COLO668 (cell line): ENCODE results near the gene SPTB.

ENCODE experiments used
- DNase-seq: peaks from one replicate; lab custom pipeline; 2025; ENCODE audit not compliant: unreplicated experiment; lab: John Stamatoyannopoulos, UW

Gene SPTB

DNA sequence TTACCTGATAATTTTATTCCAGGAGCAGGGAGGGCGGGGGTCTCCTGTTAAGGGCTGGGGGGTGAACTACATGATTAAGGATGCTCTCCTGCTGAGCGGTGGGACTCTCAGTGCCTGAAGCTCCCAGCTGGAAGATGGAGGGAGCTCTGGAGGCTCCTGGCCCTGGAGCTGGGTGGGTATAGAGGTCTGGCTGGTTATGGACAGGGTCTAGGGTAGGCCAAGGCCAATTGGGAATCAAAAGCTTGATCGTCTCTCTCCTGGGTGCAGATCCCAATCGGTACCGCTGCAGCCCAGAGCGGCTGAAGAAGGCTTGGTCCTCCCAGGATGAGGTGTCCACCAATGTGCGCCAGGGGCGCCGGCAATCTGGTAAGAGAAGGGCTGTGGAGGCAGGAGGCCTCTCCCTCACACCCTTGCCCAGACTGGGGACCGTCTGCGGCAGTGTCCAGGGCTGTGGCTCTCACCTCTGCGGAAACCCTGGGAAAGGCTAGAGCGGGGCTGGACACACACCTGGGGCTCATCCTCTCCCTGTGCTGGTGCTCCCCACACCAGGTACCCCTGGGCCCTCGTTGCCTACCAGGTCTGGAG lies 147.1 kb downstream of the SPTB start:
- no peak for DNase-seq

DNA sequence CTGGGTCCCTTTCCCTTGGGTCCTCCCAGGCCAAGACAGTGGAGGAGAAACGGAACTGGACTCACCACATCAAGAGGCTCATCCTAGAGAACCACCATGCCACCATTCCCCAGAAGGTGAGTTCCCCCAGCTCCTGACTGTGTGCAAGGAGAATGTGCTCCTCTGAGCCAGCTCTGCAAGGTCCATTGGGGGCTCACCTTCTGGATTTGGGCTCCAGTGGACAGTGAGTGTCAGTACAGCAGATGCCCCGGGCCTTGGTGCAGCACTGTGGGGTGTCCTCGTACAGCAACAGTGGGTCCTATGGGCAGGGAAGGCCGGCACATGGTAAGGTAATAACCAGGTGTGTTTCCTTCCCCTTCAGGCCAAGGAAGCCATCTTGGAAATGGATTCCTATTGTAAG lies 147.6 kb downstream of the SPTB start:
- DNase-seq = no peak

DNA sequence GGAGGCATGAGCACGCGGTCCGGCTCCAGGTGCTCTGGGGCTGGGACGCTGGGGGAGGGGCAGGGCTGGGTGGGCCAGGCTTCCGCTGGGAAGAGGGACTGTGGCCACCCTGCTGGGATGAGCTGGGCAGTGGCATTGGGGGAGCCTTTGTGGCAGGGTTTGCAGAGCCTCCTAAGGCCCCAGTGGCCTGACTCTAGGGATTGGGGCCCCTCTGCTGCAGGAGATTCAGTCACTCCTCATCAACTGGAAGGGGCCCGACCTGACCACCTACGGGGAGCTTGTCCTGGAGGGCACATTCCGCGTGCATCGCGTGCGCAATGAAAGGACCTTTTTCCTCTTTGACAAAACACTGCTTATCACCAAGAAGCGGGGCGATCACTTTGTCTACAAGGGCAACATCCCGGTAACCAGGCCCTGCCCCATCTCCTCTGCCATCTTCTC lies 148.5 kb downstream of the SPTB start:
- no peak for DNase-seq

DNA sequence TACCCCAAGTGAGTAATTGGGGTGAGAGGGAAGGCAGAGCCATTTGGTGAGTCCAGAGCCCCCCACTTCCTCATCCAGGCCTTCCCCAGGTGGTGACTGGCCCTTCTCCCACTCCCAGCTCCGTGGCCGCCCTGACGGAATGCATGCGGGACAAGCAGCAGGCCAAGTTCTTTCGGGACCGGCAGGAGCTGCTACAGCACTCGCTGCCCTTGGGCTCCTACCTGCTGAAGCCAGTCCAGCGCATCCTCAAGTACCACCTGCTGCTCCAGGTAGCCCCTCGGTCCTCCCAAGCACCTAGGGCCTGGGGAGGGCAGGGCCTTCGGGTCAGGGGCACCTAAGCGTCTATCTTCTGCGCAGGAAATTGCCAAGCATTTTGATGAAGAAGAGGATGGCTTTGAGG lies 149.0 kb downstream of the SPTB start:
- DNase-seq = no peak

DNA sequence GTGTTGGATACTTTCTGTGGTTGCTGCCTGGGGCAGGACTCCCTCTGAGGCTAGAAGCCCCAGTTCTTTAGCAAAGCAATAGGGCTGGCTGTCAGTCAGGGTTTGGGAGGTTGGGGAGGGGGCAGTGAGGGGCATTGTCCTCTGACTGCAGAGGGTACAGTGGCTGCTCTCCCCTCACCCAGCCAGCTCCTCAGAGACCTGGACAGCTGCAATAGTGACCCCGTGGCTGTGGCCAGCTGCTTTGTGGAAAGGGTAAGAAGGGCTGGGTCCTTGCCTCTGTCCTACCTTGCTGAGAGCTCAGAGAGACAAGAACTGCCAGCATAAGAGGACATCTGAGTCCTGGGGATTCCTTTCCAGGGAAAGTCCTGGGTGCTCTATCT lies 149.7 kb downstream of the SPTB start:
- no peak for DNase-seq

DNA sequence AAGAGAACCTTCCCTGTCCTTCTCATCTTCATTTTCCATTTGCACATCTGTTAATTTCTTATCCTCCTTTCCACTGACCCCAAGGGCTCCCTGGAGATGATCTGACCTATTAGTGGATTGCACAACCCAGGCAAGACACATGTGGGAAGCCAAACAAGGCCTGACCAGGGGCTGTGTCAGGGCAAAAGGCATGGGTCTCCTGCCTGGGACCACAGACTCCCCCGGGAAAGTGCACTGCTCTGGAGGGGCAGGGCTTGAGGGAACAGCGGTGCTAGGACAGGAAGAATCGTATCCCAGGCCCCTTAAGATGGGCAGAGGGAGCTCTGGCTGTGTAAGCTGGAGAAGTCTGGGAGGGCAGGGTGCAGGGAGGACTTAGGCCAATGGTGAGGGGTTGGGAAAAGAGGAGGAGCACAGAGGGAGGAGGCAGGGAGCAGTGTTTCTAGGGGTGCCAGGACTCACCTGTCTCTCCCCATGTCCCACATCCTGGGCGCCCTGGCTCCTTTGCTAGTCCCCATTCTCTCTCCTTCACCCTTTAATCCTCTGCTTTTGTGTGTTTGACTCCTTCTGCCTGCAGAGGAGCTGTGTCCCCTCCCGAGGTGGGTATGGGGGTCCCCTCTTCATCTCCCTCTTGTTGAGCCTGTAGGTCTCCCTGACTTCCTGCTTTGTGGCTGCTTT lies 150.2 kb downstream of the SPTB start:
- no peak for DNase-seq

DNA sequence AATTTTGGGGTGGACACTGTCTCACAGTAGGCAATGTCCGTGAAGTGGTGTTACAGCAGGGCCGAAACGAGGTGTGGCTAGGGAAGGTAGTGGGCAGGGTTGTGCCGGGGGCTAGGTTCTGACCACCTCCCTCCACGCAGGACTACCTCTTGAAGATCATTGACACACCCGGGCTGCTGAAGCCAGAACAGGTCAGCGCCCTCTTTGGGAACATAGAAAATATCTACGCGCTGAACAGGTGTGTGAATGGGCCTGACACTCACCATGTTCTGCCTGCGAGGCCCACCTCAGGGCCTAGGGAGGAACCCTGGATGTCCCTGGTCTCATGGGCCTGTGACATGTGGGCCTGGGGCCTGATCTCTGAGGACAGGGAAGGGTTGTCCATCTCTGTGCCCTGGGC lies 150.9 kb downstream of the SPTB start:
- no peak for DNase-seq

DNA sequence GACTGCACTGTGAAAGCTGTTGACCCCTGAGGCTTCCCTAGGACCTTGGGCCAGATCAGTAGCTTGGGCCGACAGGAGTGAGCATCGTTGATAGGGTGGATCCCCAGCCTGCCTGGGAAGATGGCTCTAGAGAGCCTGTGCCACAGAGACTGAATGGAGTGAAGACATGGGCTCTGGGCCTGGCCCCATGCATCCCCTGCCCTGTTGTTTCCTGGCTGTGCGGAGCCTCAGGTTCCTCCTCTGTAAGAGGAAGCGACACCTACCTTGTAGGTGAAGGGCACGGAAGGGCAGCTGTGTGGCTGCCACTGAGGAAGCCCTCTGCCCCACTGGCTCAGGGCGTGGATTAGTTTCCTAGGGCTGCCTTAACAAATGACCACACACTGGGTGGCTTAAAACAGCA lies 151.6 kb downstream of the SPTB start:
- no peak for DNase-seq

DNA sequence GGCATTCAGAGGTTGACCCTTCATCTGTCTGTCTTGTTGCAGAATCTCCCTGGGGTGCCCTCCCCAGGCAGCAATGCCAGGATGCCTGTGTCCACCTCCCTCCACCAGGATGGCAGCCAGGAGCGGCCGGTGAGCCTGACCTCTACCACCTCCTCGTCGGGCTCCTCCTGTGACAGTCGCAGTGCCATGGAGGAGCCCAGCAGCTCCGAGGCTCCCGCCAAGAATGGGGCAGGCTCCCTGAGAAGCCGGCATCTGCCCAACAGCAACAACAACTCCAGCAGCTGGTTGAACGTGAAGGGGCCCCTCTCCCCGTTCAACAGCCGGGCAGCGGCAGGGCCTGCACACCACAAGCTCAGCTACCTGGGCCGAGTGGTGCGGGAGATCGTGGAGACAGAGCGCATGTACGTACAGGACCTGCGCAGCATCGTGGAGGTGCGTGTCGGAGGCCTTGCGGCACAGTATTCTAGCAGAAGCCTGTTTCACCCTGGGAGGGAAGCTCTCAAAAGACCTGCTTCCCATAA lies 152.1 kb downstream of the SPTB start:
- no peak for DNase-seq

DNA sequence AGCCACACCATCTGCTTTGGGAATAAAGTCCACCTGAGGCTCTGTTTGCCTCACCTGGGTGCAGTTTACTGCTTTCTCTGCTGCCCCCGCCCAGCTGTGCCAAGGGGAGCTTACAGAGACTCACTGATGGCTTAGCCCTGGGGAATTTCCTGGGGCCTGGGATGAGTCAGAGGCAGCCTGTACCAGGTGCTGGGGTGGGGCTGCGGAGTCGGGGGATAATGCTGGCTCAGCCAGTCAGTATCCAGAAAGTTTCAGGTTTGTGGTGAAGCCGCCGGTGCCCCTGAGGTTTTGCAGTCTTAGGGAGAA lies 153.2 kb downstream of the SPTB start:
- DNase-seq = peak; percentile 99

DNA sequence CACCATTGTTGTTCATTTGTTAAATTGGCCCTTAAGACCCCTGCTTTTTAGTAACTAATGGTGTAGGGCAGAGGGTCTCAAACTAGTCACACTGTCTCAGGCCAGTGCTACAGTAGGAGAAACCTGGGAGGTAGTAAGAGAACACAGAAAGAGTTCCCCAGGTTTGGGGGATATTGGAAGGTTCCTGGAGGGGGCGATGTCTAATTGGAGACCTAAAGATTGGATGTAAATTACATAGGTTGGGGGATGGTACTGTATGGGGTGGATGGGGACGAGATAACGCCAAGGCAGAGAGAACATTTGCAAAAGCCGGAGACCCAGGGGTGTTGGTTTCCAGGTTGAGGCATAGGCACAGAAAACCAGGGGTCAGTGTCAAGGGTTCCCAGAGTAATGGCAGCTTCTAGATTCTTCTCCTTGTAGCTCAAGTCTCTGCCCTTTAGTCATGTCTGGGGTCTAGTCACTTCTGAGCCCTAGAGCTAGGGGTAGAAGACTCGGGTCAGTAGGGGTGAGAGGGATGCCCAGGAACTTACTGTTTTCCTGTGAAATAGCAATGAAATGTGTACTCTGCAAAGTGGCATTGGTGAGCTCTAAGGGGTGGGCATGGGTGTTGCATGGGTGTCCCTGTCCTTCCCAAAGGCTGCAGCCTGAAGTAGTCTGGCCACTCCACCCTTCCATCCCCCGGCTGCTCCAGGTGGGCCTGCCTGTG lies 153.7 kb downstream of the SPTB start:
- no peak for DNase-seq

DNA sequence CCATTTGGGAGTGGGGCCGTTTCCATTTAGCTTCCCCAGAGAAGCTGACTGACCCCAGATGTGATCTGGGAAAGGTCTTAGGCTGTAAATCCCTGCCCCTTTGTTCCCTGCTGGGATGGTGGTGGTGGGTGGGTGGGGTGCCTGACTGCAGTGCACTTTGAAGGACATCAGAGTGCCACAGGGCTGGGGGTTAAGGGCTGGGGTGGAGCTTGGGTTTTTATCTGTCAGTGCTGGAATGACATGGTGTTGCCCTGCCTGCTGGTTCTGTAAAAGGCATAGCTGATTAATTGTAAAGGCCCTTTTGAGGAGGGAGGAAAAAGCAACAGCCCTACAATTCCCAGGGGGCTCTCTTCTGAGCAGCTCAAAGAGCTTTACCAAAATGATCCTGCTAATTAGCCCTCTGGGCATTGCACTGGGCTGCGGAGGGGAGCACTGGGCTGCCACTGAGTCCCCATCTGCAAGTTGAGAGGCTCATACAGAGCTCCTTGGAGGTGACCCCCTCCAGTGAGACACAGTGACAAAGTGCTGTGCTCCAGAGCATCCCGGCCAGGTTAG lies 154.4 kb downstream of the SPTB start:
- no peak for DNase-seq

DNA sequence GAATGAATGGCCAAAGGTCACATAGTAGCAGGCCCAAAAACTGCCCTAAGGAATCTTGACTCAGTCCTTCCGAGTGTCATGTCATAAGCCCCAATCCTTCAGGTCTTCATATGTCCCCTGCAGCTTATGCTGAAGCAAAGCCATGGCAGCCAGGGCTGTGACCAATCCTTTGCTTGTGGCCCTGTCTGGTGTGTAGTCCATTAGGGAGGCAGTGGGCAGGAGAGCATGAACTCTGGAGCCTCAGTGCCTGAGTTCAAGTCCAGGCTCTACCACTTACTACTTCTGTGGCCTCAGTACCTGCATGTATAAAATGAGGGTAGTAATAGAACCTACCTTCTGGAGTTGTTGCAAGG lies 155.2 kb downstream of the SPTB start:
- no peak for DNase-seq

DNA sequence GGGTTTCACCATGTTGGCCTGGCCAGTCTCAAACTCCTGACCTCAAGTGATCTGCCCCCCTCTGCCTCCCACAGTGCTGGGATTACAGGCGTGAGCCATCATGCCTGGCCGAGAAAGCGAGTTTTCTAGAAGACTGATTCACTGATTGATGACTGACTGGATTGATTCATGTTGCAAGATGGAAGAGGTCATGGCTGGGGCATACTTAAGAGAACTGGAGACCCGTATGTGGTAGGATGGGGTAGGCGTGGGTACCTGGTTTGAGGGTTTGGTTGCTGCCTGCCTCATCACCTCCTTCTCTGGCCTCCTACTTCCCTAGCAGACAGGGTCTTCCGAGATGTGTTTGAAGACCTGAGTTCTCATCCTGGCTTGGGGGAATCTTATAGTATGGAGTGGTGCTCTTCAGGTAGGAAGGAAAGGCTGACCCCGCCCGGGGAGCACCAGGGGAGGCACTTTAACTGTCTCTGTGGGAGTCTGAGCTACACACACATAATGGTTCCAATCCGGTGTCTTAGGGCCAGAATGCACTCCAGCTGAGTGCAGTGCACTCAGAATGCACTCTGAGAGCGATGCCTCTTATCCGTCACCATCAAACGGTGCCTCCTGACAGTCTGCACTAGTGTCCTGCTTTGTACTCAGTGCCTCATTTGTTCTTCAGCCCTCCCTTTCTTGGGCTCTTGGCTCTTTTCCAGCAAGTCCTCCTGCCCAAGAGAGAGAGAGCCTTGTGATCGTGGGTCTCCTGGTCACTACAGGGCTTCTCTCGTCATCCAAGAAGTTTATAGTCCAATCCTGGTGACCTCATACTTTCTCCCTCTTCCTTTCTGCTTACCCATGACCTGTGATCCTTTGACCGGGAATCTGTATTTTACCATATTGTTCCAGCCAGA lies 155.8 kb downstream of the SPTB start:
- no peak for DNase-seq

DNA sequence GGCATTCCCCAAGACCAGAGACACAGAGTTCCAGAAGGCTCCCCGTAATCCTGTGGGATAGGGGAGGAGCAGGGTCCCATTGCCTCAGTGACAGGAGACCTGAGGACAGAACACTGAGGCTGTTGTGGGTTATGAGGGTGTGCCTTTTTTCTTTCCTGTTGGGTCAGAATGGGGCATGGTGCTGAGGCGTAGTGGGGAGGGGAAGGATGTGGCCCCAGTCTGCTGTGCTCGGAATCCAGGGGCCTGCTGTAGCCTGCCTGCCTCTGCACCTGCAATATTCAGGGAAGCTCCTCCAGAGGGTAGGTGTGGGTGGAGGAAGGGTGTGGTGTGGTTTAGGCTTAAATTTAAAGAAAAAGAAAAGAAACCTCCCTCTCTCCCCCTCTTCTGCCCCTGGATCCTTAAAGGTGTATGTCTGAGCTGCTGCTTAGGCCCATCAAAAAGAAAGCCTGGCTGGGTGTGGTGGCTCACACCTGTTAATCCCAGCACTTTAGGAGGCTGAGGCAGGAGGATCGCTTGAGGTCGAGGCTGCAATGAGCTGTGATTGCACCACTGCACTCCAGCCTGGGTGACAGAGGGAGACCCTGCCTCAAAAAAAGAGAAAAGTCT lies 156.8 kb downstream of the SPTB start:
- no peak for DNase-seq

DNA sequence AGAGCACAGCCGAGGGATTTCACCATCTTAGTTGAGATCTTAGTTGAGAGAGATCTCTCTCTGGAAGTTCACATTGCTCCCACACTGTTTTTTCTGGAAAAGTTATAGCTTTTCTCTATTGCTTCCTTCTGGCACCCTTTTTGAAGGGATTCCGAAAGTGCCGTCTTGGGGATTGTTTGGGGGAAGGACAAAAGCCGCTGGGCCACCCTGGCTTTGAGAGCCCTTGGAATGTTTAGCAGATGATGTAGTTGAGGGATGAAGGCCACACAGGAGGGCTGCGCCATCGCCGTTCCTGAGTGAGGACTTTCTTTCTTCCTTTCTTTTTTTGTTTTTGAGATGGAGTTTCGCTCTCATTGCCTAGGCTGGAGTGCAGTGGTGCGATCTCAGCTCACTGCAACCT lies 157.8 kb downstream of the SPTB start:
- no peak for DNase-seq

DNA sequence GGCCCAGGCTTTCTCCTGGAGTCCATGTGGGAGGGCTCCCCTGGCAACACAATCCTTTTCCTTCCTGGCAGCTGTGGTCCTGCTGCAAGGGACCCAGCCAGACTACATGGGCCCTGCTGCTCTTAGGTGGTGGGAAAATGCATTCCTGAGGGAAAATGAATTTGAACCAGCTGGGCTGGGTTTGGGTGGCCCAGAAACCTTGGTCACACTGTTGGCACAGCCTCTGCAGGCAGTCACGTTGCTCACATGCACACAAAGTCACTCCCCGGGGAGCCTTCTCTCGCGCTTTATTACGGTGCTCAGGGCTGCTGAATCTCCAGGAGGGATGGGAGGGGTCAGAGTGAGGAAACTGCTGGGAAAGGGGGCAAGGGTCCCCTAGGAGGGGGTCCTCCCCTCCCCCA lies 158.3 kb downstream of the SPTB start:
- DNase-seq = peak; percentile 43

DNA sequence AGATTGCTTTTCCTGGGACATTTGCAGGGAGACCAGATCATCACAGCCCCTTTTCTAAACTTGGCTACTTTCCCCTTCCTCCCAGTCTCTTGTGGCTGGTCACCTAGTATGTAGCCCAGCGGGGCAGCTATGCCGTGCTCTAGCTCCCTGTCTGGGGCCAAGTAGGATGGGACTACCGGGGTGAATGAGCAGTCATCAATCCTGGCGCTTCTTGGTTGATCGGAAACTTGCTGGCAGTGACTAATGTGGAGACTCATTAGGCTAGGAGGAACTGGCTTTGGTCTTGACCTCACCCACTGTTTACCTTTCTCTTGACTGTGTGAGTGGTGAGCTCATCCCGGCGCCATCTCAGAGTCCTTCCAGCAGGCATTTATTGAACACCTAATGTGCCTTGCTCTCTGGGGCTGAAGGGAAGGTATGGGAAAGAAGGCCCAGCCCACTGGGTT lies 159.6 kb downstream of the SPTB start:
- DNase-seq = peak; percentile 84

DNA sequence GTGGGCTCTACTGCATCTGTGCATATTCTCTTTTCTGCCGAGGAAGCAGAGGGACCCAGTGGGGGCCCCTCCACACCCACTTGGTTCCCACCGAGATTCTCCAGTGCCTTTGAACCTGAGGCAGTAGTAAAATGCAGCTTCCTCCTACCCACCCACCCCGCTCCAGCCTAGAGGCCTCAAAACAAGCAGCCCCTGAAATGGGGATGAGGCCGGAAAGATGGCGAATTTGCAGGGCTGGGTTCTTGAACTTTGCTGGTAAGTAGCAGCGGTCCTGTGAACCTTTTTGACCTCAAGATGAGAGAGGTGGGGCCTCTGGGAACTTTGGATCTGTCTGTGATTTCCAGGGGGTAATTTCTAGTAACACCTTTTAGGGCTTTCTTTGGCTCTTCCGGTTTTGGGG lies 160.1 kb downstream of the SPTB start:
- no peak for DNase-seq

DNA sequence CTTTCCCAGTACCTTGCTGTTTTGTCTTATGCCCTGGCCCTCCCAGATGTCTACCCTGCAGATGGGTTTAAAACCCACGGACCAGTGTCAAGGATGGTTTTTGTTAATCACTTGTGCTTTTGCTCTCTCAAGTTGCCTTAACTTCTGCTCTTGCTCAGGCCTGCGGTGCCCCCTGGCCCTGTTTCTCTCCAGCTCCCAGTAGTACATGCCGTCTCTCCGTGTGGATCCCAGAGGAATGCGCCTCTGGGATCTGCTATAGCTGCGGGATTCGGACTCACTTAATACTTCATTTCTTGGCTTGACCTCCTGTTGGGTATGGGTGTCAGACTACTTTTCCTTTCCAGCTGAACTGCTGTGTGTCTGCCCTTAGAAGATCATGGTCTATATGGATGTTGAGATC lies 160.9 kb downstream of the SPTB start:
- DNase-seq = no peak

DNA sequence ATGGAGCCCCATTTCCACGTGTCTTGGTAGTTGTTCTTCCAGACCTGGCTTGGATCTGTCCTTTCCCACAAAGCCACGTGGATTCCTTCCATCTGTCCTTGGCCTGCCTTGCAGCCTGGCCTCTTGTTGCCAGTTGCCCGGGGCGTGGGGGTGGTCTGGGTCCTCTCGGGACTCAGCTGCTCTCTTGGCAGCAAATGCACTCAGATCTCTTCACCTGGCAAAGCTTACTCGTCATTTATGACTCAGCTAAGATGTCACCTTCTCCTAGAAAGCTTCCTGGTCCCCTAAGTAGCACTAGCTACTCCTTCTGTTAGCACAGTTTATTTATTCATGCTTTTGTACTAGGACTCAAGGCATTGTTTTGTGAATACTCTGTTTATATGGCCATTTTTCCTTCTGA lies 161.8 kb downstream of the SPTB start:
- peak; percentile 50 for DNase-seq
